Choroid plexus epithelial cell (primary cell): ENCODE data around the gene GGT5.

ENCODE experiments used
- DNase-seq: peaks from one replicate; pipeline ENCODE4 v3.0.0-alpha.2; 2010; ENCODE audit warnings: low read depth
- H3K4me3 ChIP-seq: 2 replicates; pipeline ENCODE4 v1.5.1; 2011; ENCODE audit warnings: low read depth, mild to moderate bottlenecking, control low read depth, low read length, moderate library complexity
- CTCF ChIP-seq: conservative IDR thresholded peaks from 2 replicates; pipeline ENCODE4 v1.5.1; 2011; ENCODE audit warnings: low read depth, mild to moderate bottlenecking, control low read depth, inconsistent platforms, low read length, moderate library complexity

Gene GGT5

GRCh38 chr22:24230911-24231656 is 13.8 kb downstream of the GGT5 start:
- peak; percentile 45 for TF ChIP-seq CTCF
- DNase-seq, result no peak
- H3K4me3 ChIP-seq, result no peak overlapping the region

DNA sequence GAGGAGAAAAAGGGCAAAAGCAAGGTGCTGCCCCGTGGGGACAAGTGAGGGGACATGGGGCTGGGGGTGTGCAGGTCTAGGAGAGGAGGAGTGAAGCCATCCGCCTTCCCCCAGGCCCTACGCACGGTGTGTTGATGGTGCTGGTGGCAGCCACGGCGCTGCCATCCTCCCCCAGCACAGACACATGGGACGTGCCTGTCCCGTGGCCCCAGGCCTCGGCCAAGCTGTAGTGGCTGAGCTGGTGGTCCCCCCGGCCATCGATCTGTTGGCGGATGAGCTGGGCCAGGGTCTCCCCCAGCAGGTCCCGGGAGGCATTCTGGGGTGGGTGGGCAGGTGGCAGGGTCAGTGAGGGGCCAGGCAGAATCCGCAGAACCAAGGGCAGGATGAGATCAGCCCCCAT is 18.9 kb downstream of the GGT5 start:
- TF ChIP-seq CTCF, result no peak
- no peak overlapping the region for H3K4me3 ChIP-seq

GRCh38 chr22:24225044-24225601 is 19.8 kb downstream of the GGT5 start:
- no peak for TF ChIP-seq CTCF
- no peak for DNase-seq
- H3K4me3 ChIP-seq, result no peak overlapping the region

More for the DNA sequence above, 18.9 kb downstream of the GGT5 start:
- DNase-seq, result no peak

GRCh38 chr22:24224468-24224867 is 20.4 kb downstream of the GGT5 start:
- TF ChIP-seq CTCF, result no peak
- DNase-seq, result no peak
- no peak overlapping the region for H3K4me3 ChIP-seq

DNA sequence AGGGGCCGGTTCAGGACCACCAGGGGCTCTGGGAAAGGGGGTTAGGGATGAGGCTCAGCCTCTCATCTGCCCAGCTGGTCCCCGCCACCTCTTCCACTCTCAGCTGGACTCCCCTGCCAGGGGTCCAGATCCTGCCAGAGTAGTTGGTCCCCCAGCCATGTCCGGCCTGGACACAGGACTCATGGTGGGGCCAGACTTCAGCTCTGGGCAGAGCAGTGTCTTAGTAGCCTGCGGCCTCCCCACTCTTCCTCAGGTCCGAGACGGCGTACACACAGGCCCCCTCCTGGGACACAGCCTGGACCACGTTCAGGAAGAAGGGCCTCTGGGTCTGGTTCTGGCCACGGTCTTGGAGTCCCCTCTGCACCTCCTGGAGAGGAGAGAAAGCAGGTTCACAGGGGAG is 25.1 kb downstream of the GGT5 start:
- H3K4me3 ChIP-seq, result no peak overlapping the region
- TF ChIP-seq CTCF, result no peak
- no peak for DNase-seq

GRCh38 chr22:24217384-24217783 is 27.5 kb downstream of the GGT5 start:
- H3K4me3 ChIP-seq, result no peak overlapping the region
- no peak for DNase-seq
- TF ChIP-seq CTCF, result no peak
